ENCODE results near the gene CYSTM1. TPM values are rescaled to one million over a fixed set of nuclear protein-coding genes. Genes with fewer than 3 reads are reported as not detected.

CYSTM1 gene
- total RNA-seq, 1 donor from 2014 or later, result 22.4 TPM

- H3K4me3 ChIP-seq (ENCODE audit: low read depth, low read length), result no peak overlapping the region
- TF ChIP-seq CTCF (IDR thresholded peaks at IDR 0.05; ENCODE audit: insufficient read depth, low read length, severe bottlenecking), result no peak
- FAIRE-seq (no peak), DNase-seq (ENCODE audit: low read depth) (no peak)
- H3K36me3 ChIP-seq (ENCODE audit: control insufficient read depth, insufficient read depth, low read length), result peaks cover 3% of the 10 kb centered on the region
- no peaks in the 10 kb centered on the region for H3K27me3 ChIP-seq (ENCODE audit: control insufficient read depth, insufficient read depth, low read length)
Measured at GRCh38 chr5:140245926-140246325, 70.9 kb downstream of the CYSTM1 start.

- H3K27me3 ChIP-seq (ENCODE audit: control insufficient read depth, insufficient read depth, low read length), result no peaks in the 10 kb centered on the region
- peaks cover 3% of the 10 kb centered on the region for H3K36me3 ChIP-seq (ENCODE audit: control insufficient read depth, insufficient read depth, low read length)
- DNase-seq (ENCODE audit: low read depth) (peak; percentile 46), FAIRE-seq (no peak)
- no peak overlapping the region for H3K4me3 ChIP-seq (ENCODE audit: low read depth, low read length)
- no peak for TF ChIP-seq CTCF (IDR thresholded peaks at IDR 0.05; ENCODE audit: insufficient read depth, low read length, severe bottlenecking)
Measured at GRCh38 chr5:140246378-140247122, 71.6 kb downstream of the CYSTM1 start.

- H3K4me3 ChIP-seq (ENCODE audit: low read depth, low read length), result no peak overlapping the region
- TF ChIP-seq CTCF (IDR thresholded peaks at IDR 0.05; ENCODE audit: insufficient read depth, low read length, severe bottlenecking), result no peak
- peaks cover 3% of the 10 kb centered on the region for H3K36me3 ChIP-seq (ENCODE audit: control insufficient read depth, insufficient read depth, low read length)
- FAIRE-seq (no peak), DNase-seq (ENCODE audit: low read depth) (no peak)
- H3K27me3 ChIP-seq (ENCODE audit: control insufficient read depth, insufficient read depth, low read length), result no peaks in the 10 kb centered on the region
Measured at GRCh38 chr5:140248414-140248813, 73.4 kb downstream of the CYSTM1 start.

- no peaks in the 10 kb centered on the region for H3K27me3 ChIP-seq (ENCODE audit: control insufficient read depth, insufficient read depth, low read length)
- H3K36me3 ChIP-seq (ENCODE audit: control insufficient read depth, insufficient read depth, low read length), result peaks cover 1% of the 10 kb centered on the region
- no peak overlapping the region for H3K4me3 ChIP-seq (ENCODE audit: low read depth, low read length)
- DNase-seq (ENCODE audit: low read depth) (no peak), FAIRE-seq (no peak)
- no peak for TF ChIP-seq CTCF (IDR thresholded peaks at IDR 0.05; ENCODE audit: insufficient read depth, low read length, severe bottlenecking)
Measured at GRCh38 chr5:140249536-140249935, 74.5 kb downstream of the CYSTM1 start.

GRCh38 chr5:140250386-140250785, 75.4 kb downstream of the CYSTM1 start:
- Histone ChIP-seq H3K36me3 (ENCODE audit: control insufficient read depth, insufficient read depth, low read length) (peaks cover 1% of the 10 kb centered on the region), H3K4me3 (ENCODE audit: low read depth, low read length) (no peak overlapping the region), H3K27me3 (ENCODE audit: control insufficient read depth, insufficient read depth, low read length) (no peaks in the 10 kb centered on the region)
- no peak for TF ChIP-seq CTCF (IDR thresholded peaks at IDR 0.05; ENCODE audit: insufficient read depth, low read length, severe bottlenecking)
- FAIRE-seq (no peak), DNase-seq (ENCODE audit: low read depth) (no peak)

- Histone ChIP-seq H3K36me3 (ENCODE audit: control insufficient read depth, insufficient read depth, low read length) (no peaks in the 10 kb centered on the region), H3K4me3 (ENCODE audit: low read depth, low read length) (no peak overlapping the region), H3K27me3 (ENCODE audit: control insufficient read depth, insufficient read depth, low read length) (no peaks in the 10 kb centered on the region)
- no peak for FAIRE-seq
- no peak for TF ChIP-seq CTCF (IDR thresholded peaks at IDR 0.05; ENCODE audit: insufficient read depth, low read length, severe bottlenecking)
- DNase-seq (ENCODE audit: low read depth), result peak; percentile 92
Measured at GRCh38 chr5:140251527-140251973, 76.6 kb downstream of the CYSTM1 start.
